Activated CD8-positive, alpha-beta T cell treated with anti-CD3 and anti-CD28 coated beads for 36 hours (primary cell): ENCODE measurements around the gene SOCS3. TPM values are rescaled to one million over a fixed set of nuclear protein-coding genes. Genes with fewer than 3 reads are reported as not detected.

Experiments
- ATAC-seq: fragments of 200-7000 bp; cut with Tn5 transposase; one replicate; pipeline ENCODE4 v1.10.0; 2021; ENCODE audit warnings: mild to moderate bottlenecking, moderate library complexity
- CTCF ChIA-PET: fragments of 350-600 bp; sonication (Branson Sonifier 250); formaldehyde crosslinking; loops from one replicate; lab custom pipeline; 2021; ENCODE audit warnings: antibody characterized with exemption; lab: Charles Lee
- POLR2A ChIA-PET: fragments of 350-600 bp; sonication (Branson Sonifier 250); formaldehyde crosslinking; loops from one replicate; lab custom pipeline; 2021; ENCODE audit warnings: antibody characterized with exemption; lab: Charles Lee
- DNase-seq: peaks from one replicate; pipeline ENCODE4 v3.0.0-alpha.2; 2020
- H3K27ac Mint-ChIP-seq: one replicate; pipeline ENCODE4 v1.8.0; 2021; ENCODE audit warnings: mild to moderate bottlenecking, mixed read lengths
- H3K27me3 Mint-ChIP-seq: one replicate; pipeline ENCODE4 v1.8.0; 2021; ENCODE audit warnings: mixed read lengths
- H3K36me3 Mint-ChIP-seq: one replicate; pipeline ENCODE4 v1.8.0; 2021; ENCODE audit warnings: low read depth, mixed read lengths
- H3K4me1 Mint-ChIP-seq: one replicate; pipeline ENCODE4 v1.8.0; 2021; ENCODE audit warnings: low read depth, mixed read lengths
- H3K4me3 Mint-ChIP-seq: one replicate; pipeline ENCODE4 v1.8.0; 2021; ENCODE audit warnings: mild to moderate bottlenecking, moderate library complexity, mixed read lengths
- H3K9me3 Mint-ChIP-seq: one replicate; pipeline ENCODE4 v1.8.0; 2021; ENCODE audit warnings: mixed read lengths
- intact Hi-C: fragments of 100-400 bp; cut with micrococcal nuclease; formaldehyde crosslinking; loops from one replicate; pipeline ENCODE4 v1.10.0; 2022
- total RNA-seq, 2 experiments: library from RNA; stranded (reverse); gene quantifications; one replicate each; pipeline ENCODE4 v1.2.3, GENCODE V29; 2021
- TF ChIP-seq, protein P1 (sequence below): fragments of 200-600 bp; IDR thresholded peaks from one replicate; pipeline ENCODE4 v1.8.0; 2022; ENCODE audit warnings: antibody characterized with exemption, mild to moderate bottlenecking

The SOCS3 gene
- total RNA-seq, 2 experiments from 2014 or later = 48.6 to 49.1 TPM

DNA sequence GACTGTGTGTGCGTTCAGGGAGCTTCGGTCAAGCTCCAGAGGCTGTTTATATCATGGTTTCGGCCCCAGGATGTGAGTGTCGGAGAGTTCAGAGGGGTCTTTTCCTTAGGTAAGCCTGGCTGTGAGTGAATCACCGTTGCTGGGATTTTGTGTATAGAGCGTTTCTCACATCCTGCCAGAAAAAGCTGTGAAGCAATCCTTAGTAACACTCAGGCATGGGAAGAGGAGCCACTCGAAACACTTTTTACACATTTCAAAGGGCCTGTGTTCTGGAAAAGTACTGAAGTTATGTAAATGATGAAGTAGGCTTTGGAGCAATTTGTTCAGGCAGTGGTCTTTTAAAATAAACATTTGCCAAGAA, 19.2 kb upstream of the SOCS3 start:
- H3K36me3 Mint-ChIP-seq = peaks cover 39% of the 10 kb centered on the region
- H3K27me3 Mint-ChIP-seq = no peaks in the 10 kb centered on the region
- ChIA-PET CTCF (interaction anchor here (2.6 to 4.8 kb wide), 2 partner anchors 19 to 43 kb away, joined by 10 to 27 read pairs; partner anchors contain the start of gene SOCS3), POLR2A (interaction anchor here (0.6 to 1.8 kb wide), 4 partner anchors 9 to 115 kb away, joined by 3 to 8 read pairs (median 4); no protein-coding TSS in a partner anchor)
- peak overlapping the region; percentile 98 for H3K4me3 Mint-ChIP-seq
- no peaks in the 10 kb centered on the region for H3K9me3 Mint-ChIP-seq
- no peak for ATAC-seq
- H3K27ac Mint-ChIP-seq = peak overlapping the region; percentile 94
- H3K4me1 Mint-ChIP-seq = peaks cover 52% of the 10 kb centered on the region
- intact Hi-C loops = no loop called here
- no peak for DNase-seq
- TF ChIP-seq, protein P1, sequence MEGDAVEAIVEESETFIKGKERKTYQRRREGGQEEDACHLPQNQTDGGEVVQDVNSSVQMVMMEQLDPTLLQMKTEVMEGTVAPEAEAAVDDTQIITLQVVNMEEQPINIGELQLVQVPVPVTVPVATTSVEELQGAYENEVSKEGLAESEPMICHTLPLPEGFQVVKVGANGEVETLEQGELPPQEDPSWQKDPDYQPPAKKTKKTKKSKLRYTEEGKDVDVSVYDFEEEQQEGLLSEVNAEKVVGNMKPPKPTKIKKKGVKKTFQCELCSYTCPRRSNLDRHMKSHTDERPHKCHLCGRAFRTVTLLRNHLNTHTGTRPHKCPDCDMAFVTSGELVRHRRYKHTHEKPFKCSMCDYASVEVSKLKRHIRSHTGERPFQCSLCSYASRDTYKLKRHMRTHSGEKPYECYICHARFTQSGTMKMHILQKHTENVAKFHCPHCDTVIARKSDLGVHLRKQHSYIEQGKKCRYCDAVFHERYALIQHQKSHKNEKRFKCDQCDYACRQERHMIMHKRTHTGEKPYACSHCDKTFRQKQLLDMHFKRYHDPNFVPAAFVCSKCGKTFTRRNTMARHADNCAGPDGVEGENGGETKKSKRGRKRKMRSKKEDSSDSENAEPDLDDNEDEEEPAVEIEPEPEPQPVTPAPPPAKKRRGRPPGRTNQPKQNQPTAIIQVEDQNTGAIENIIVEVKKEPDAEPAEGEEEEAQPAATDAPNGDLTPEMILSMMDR = no peak

DNA sequence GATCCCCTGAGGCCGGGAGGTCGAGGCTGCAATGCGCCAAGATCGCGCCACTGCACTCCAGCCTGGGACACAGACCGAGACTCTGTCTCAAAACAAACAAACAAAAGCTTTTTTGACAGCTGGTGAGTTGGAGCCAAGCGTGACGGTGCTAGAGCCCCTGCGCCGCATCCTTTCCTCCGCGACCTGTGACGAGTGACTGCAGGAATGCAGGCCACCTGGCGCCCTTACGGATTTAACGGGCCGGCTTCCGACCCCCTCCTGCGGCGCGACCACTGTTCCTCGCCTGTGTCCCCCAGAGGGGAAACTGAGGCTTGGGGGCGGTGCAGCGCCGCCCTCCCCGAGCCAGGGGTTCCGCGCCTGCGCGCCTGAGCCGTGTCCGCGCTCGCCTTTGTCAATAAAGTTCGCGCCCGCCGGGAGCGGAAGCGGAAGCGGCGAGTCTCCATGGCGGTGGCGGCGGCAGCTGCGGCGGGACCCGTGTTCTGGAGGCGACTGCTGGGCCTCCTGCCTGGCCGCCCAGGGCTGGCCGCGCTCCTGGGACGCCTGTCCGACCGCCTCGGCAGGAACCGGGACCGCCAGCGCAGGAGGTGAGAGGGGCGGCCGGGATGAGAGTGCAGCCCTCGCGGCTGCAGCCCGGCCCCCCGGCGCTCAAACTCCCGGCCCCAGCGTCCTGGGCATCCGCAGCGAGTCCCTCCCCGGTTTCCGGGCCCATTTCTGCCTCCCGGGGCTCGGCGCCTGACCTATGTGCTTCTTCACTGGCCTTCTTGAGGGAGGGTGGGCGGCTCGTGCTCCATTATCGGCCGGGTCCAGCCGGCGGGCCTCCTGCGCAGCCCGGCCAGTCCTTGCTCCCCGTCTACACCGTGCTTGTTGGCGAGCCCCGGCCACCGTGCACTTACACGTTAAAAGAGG, 18.6 kb upstream of the SOCS3 start, which contains the start of gene PGS1:
TSS of gene PGS1 (plus strand) at position 425 of the 906 bp plus-strand sequence. CDS start at position 442, 17 bp downstream.
- Mint-ChIP-seq H3K4me3 (peak within 1 kb of the TSS; percentile 98), H3K27ac (peak within 1 kb of the TSS; percentile 94), H3K9me3 (no peaks in the 10 kb centered on the region), H3K27me3 (no peaks in the 10 kb centered on the region), H3K36me3 (peaks cover 33% of the 10 kb centered on the region), H3K4me1 (peaks cover 46% of the 10 kb centered on the region)
- DNase-seq (peak; percentile 86), ATAC-seq (peak; percentile 40)
- ChIA-PET POLR2A (interaction anchor here (0.9 to 1.8 kb wide), 5 partner anchors 10 to 19 kb away, joined by 3 to 8 read pairs (median 5); no protein-coding TSS in a partner anchor), CTCF (interaction anchor here (1.0 to 4.8 kb wide), 3 partner anchors 12 to 44 kb away, joined by 3 to 27 read pairs (median 10); partner anchors contain the start of gene SOCS3)
- TF ChIP-seq, protein P1 = no peak
- intact Hi-C loops = no loop called here

DNA sequence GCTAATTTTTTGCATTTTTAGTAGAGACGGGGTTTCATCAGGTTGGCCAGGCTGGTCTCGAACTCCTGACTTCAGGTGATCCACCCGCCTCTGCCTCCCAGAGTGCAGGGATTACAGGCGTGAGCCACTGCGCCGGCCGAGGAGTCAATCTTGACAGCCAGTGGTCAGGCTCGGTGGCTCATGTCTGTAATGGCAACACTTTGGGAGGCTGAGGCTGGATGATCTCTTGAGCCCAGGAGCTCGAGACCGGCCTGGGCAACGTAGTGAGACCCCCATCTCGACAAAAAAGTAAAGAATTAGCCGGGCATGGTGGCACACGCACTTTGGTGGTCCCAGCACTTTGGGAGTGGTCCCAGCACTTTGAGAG, 18.0 kb upstream of the SOCS3 start:
- ChIA-PET POLR2A (interaction anchor here (1.2 to 1.8 kb wide), 3 partner anchors 10 to 14 kb away, joined by 3 to 6 read pairs (median 5); no protein-coding TSS in a partner anchor), CTCF (interaction anchor here (1.0 to 4.8 kb wide), 3 partner anchors 13 to 44 kb away, joined by 3 to 27 read pairs (median 10); partner anchors contain the start of gene SOCS3)
- H3K4me1 Mint-ChIP-seq = peaks cover 39% of the 10 kb centered on the region
- DNase-seq (no peak), ATAC-seq (no peak)
- H3K36me3 Mint-ChIP-seq = peaks cover 27% of the 10 kb centered on the region
- H3K27me3 Mint-ChIP-seq = no peaks in the 10 kb centered on the region
- TF ChIP-seq, protein P1 = no peak
- H3K4me3 Mint-ChIP-seq = peak overlapping the region; percentile 98
- H3K27ac Mint-ChIP-seq = peak overlapping the region; percentile 73
- H3K9me3 Mint-ChIP-seq = no peaks in the 10 kb centered on the region
- intact Hi-C loops = no loop called here

DNA sequence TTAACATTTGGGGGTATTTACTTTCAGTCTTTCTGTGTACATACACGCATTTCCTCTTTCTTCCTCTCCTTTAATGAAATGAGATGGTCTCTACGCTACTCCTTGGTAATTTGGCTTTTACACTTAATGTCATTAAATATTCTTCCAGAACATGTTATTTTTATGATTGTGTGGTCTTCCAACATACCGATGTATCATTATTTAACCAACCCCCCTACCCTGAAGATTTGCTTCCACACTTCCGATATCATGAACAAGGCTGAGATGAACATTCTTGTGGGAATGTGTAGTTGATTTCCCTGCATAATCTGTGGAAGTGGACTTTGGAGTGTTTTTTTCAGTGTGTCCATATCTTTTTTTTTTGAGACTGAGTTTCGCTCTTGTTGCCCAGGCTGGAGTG, 16.3 kb upstream of the SOCS3 start:
- intact Hi-C loops = no loop called here
- H3K9me3 Mint-ChIP-seq = no peaks in the 10 kb centered on the region
- CTCF ChIA-PET = interaction anchor here (1.5 to 4.8 kb wide), 2 partner anchors 16 to 45 kb away, joined by 4 to 27 read pairs; partner anchors contain the start of gene SOCS3

More for the DNA sequence above, 16.3 kb upstream of the SOCS3 start:
- POLR2A ChIA-PET = no interaction called here
- Mint-ChIP-seq H3K4me1 (peaks cover 25% of the 10 kb centered on the region), H3K27me3 (no peaks in the 10 kb centered on the region), H3K27ac (no peak overlapping the region), H3K36me3 (peaks cover 15% of the 10 kb centered on the region), H3K4me3 (no peak overlapping the region)
- TF ChIP-seq, protein P1 = no peak
- DNase-seq = no peak
- ATAC-seq = no peak
